GM19463 (cell line): Measurements from ENCODE around the gene PDZK1IP1.
"Not testable (repeated sequence)": the region's sequence is repeated elsewhere in the genome, so short reads cannot be mapped to it uniquely, and the experiment has no call there.

Experiments used
- ATAC-seq: cut with Tn5 transposase; IDR thresholded peaks from one replicate; pipeline ENCODE4 v1.9.1; 2021; ENCODE audit warnings: mild to moderate bottlenecking, moderate library complexity; ENCODE audit not compliant: unreplicated experiment

PDZK1IP1 gene

GRCh38 chr1:47198214-47198613 is 8.4 kb upstream of the PDZK1IP1 start:
- no peak for ATAC-seq

GRCh38 chr1:47196622-47197021 is 6.8 kb upstream of the PDZK1IP1 start:
- no peak for ATAC-seq

GRCh38 chr1:47195981-47196380 is 6.1 kb upstream of the PDZK1IP1 start:
- not testable (repeated sequence) for ATAC-seq

GRCh38 chr1:47194311-47194710 is 4.5 kb upstream of the PDZK1IP1 start:
- no peak for ATAC-seq

- not testable (repeated sequence) for ATAC-seq
Measured at GRCh38 chr1:47193496-47193895, 3.7 kb upstream of the PDZK1IP1 start.

GRCh38 chr1:47192458-47193384 is 2.9 kb upstream of the PDZK1IP1 start:
- peak; percentile 72 for ATAC-seq

GRCh38 chr1:47191940-47192457 is 2.2 kb upstream of the PDZK1IP1 start:
- no peak for ATAC-seq

GRCh38 chr1:47190857-47191256 is 1.0 kb upstream of the PDZK1IP1 start:
- no peak for ATAC-seq

- no peak for ATAC-seq
Measured at GRCh38 chr1:47190509-47190855, 646 bp upstream of the PDZK1IP1 start.

GRCh38 chr1:47188791-47189785 is 748 bp downstream of the PDZK1IP1 start:
- ATAC-seq: no peak

GRCh38 chr1:47187926-47188250 is 1.9 kb downstream of the PDZK1IP1 start:
- no peak for ATAC-seq

GRCh38 chr1:47187231-47187925 is 2.5 kb downstream of the PDZK1IP1 start:
- no peak for ATAC-seq

GRCh38 chr1:47186267-47187185 is 3.3 kb downstream of the PDZK1IP1 start:
- ATAC-seq: no peak

- ATAC-seq: no peak
Measured at GRCh38 chr1:47184822-47185677, 4.8 kb downstream of the PDZK1IP1 start.

- no peak for ATAC-seq
Measured at GRCh38 chr1:47184090-47184821, 5.6 kb downstream of the PDZK1IP1 start.

- ATAC-seq: no peak
Measured at GRCh38 chr1:47183308-47184089, 6.3 kb downstream of the PDZK1IP1 start.

GRCh38 chr1:47182676-47183235 is 7.1 kb downstream of the PDZK1IP1 start:
- ATAC-seq: no peak
